ENCODE data around the gene PLAAT2. TPM values are rescaled to one million over a fixed set of nuclear protein-coding genes. Genes with fewer than 3 reads are reported as not detected.

Gene PLAAT2
- total and polyA plus RNA-seq, 10 of the 15 experiments (the other 5 are each of a cell fraction or from before 2014, with no cell fraction given), result 4.6 to 25.9 (median 8.6) TPM

- Histone ChIP-seq H3K4me3 (no peak overlapping the region), H4K20me1 (ENCODE audit: control insufficient read depth, insufficient read depth) (no peaks in the 10 kb centered on the region), H3K4me2 (ENCODE audit: control insufficient read depth, insufficient read depth) (no peak overlapping the region), H3K79me2 (ENCODE audit: control insufficient read depth, insufficient read depth, low read length) (no peaks in the 10 kb centered on the region), H3K27ac (ENCODE audit: control insufficient read depth, insufficient read depth) (no peak overlapping the region), H2AFZ (ENCODE audit: control insufficient read depth, low read depth, low read length) (no peak overlapping the region), H3K27me3 (replicated peaks in 1 of 2; ENCODE audit: control insufficient read depth in 2 of 2, insufficient read depth in 2 of 2, low read length in 1 of 2) (no peaks in the 10 kb centered on the region), H3K4me1 (ENCODE audit: control insufficient read depth, insufficient read depth, low read length) (no peaks in the 10 kb centered on the region), H3K9me3 (replicated peaks; ENCODE audit: control insufficient read depth, insufficient read depth, low read length) (peaks cover 2% of the 10 kb centered on the region; the same call in 2 of the 3 replicates), H3K36me3 (ENCODE audit: control insufficient read depth in 2 of 2, insufficient read depth in 2 of 2, low read length in 1 of 2) (no peaks in the 10 kb centered on the region), H3K9ac (ENCODE audit: control insufficient read depth, insufficient read depth, low read length) (no peak overlapping the region)
- in situ Hi-C loops (cut with MboI) (no loop called here), intact Hi-C loops (cut with micrococcal nuclease; ENCODE audit: unreplicated experiment) (no loop called here)
- no peak for TF ChIP-seq BMI1 (IDR thresholded peaks at IDR 0.05; ENCODE audit: borderline replicate concordance)
- no peak for TF ChIP-seq CREM (IDR thresholded peaks at IDR 0.05; ENCODE audit: low read depth)
- TF ChIP-seq, protein P1, sequence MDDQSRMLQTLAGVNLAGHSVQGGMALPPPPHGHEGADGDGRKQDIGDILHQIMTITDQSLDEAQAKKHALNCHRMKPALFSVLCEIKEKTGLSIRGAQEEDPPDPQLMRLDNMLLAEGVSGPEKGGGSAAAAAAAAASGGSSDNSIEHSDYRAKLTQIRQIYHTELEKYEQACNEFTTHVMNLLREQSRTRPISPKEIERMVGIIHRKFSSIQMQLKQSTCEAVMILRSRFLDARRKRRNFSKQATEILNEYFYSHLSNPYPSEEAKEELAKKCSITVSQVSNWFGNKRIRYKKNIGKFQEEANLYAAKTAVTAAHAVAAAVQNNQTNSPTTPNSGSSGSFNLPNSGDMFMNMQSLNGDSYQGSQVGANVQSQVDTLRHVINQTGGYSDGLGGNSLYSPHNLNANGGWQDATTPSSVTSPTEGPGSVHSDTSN (IDR thresholded peaks at IDR 0.05; ENCODE audit: insufficient replicate concordance, low read depth, low read length), result no peak
- TF ChIP-seq CHD2 (IDR thresholded peaks at IDR 0.05; ENCODE audit: borderline replicate concordance, low read depth, low read length), result no peak
- TF ChIP-seq USF2 (IDR thresholded peaks at IDR 0.05; ENCODE audit: borderline replicate concordance, low read depth, low read length), result no peak
- SMC1A ChIA-PET (ENCODE audit: uncharacterized antibody, unreplicated experiment), result interaction anchor here (1.1 kb wide), 1 partner anchor 44 kb away, joined by 3 read pairs; no protein-coding TSS in a partner anchor
- POLR2A ChIA-PET, result no interaction called here
- ATAC-seq (no peak), DNase-seq (ENCODE audit: low read depth, low spot score) (no peak), FAIRE-seq (no peak)
- RAD21 ChIA-PET (ENCODE audit: unreplicated experiment), result no interaction called here
- BruUV-seq (replicated peaks), result no TSS peak
- WGBS (ENCODE audit: insufficient coverage, insufficient replicate concordance, low lambda C conversion rate, missing lambda C conversion rate), result 57% methylated on average over 7 of the region's 7 CpGs
- CTCF ChIA-PET, result no interaction called here
These were observed 40.0 kb downstream of the PLAAT2 start for GRCh38 chr11:63523151-63523550.

Measured in GM12878 (cell line).